WTC11 (cell line): Measurements from ENCODE around the gene FRYL. TPM values are rescaled to one million over a fixed set of nuclear protein-coding genes. Genes with fewer than 3 reads are reported as not detected.

Source experiments
- ATAC-seq: fragments of 200-7000 bp; cut with Tn5 transposase; 2 replicates; pipeline ENCODE4 v1.10.0; 2021; ENCODE audit warnings: mild to moderate bottlenecking, moderate library complexity
- CTCF ChIA-PET: fragments of 300-600 bp; sonication (Branson Sonifier 250); formaldehyde crosslinking; loops from one replicate; lab custom pipeline; 2021; ENCODE audit warnings: antibody characterized with exemption; lab: Charles Lee
- POLR2A ChIA-PET: fragments of 350-600 bp; sonication (Branson Sonifier 250); formaldehyde crosslinking; loops from one replicate; lab custom pipeline; 2021; ENCODE audit warnings: antibody characterized with exemption; lab: Charles Lee
- DNase-seq: peaks from one replicate; pipeline ENCODE4 v3.0.0; 2021; ENCODE audit warnings: low spot score
- H3K27ac Mint-ChIP-seq: 2 replicates; pipeline ENCODE4 v1.8.0; 2021; ENCODE audit warnings: mixed read lengths
- H3K27me3 Mint-ChIP-seq: 2 replicates; pipeline ENCODE4 v1.8.0; 2021; ENCODE audit warnings: low read depth, mild to moderate bottlenecking, moderate library complexity, mixed read lengths
- H3K36me3 Mint-ChIP-seq: 2 replicates; pipeline ENCODE4 v1.8.0; 2021; ENCODE audit warnings: mixed read lengths
- H3K4me1 Mint-ChIP-seq: 2 replicates; pipeline ENCODE4 v1.8.0; 2022; ENCODE audit warnings: mixed read lengths
- H3K4me3 Mint-ChIP-seq: 2 replicates; pipeline ENCODE4 v1.8.0; 2021; ENCODE audit warnings: mild to moderate bottlenecking, moderate library complexity, mixed read lengths
- H3K9me3 Mint-ChIP-seq: 2 replicates; pipeline ENCODE4 v1.8.0; 2021; ENCODE audit warnings: mixed read lengths
- ELF4 ChIP-seq: sonication (generic); formaldehyde crosslinking; IDR thresholded peaks from 2 replicates; pipeline ENCODE4 v1.8.1; 2022; ENCODE audit warnings: low read depth, mild to moderate bottlenecking, moderate library complexity, missing genetic modification reagents
- GABPB1 ChIP-seq: sonication (generic); formaldehyde crosslinking; IDR thresholded peaks from 2 replicates; pipeline ENCODE4 v1.8.1; 2023; ENCODE audit warnings: mild to moderate bottlenecking, missing genetic modification reagents
- IRF2 ChIP-seq: sonication (generic); formaldehyde crosslinking; IDR thresholded peaks from 2 replicates; pipeline ENCODE4 v1.8.0; 2022; ENCODE audit warnings: low read depth, missing genetic modification reagents, borderline replicate concordance
- JAZF1 ChIP-seq: fragments of 250-450 bp; sonication (Bioruptor Pico); IDR thresholded peaks from 2 replicates; pipeline ENCODE4 v1.9.0; 2021; ENCODE audit warnings: moderate library complexity, mild to moderate bottlenecking, inconsistent platforms
- NFATC4 ChIP-seq: fragments of 250-450 bp; sonication (Bioruptor Pico); IDR thresholded peaks from 2 replicates; pipeline ENCODE4 v1.9.0; 2021; ENCODE audit warnings: mild to moderate bottlenecking
- NR1H2 ChIP-seq: sonication (generic); formaldehyde crosslinking; IDR thresholded peaks from 2 replicates; pipeline ENCODE4 v1.9.0; 2021; ENCODE audit warnings: mild to moderate bottlenecking, moderate library complexity, missing genetic modification reagents
- NR3C1 ChIP-seq: sonication (generic); formaldehyde crosslinking; conservative IDR thresholded peaks from 2 replicates; pipeline ENCODE4 v1.8.1; 2023; ENCODE audit warnings: low read depth, mild to moderate bottlenecking, missing genetic modification reagents
- SMAD3 ChIP-seq: sonication (generic); formaldehyde crosslinking; IDR thresholded peaks from 2 replicates; pipeline ENCODE4 v1.8.0; 2022; ENCODE audit warnings: missing genetic modification reagents, mild to moderate bottlenecking, borderline replicate concordance
- SOX15 ChIP-seq: fragments of 250-450 bp; sonication (Bioruptor Pico); IDR thresholded peaks from 2 replicates; pipeline ENCODE4 v1.9.0; 2021; ENCODE audit warnings: mild to moderate bottlenecking
- TCF7 ChIP-seq: sonication (generic); formaldehyde crosslinking; IDR thresholded peaks from 2 replicates; pipeline ENCODE4 v1.8.0; 2022; ENCODE audit warnings: mild to moderate bottlenecking, low read depth, missing genetic modification reagents, moderate library complexity
- TP53 ChIP-seq: sonication (generic); formaldehyde crosslinking; IDR thresholded peaks from 2 replicates; pipeline ENCODE4 v1.8.1; 2023; ENCODE audit warnings: mild to moderate bottlenecking, missing genetic modification reagents
- ZNF219 ChIP-seq: sonication (generic); formaldehyde crosslinking; IDR thresholded peaks from 2 replicates; pipeline ENCODE4 v1.8.0; 2023; ENCODE audit warnings: missing genetic modification reagents, mild to moderate bottlenecking, borderline replicate concordance
- total RNA-seq: library from RNA; stranded (reverse); gene quantifications from 3 replicates; pipeline ENCODE4 v1.2.3, GENCODE V29; 2021
- TF ChIP-seq, protein P1 (sequence below): fragments of 250-450 bp; sonication (Bioruptor Pico); IDR thresholded peaks from 2 replicates; pipeline ENCODE4 v1.8.0; 2021; ENCODE audit warnings: mild to moderate bottlenecking
- TF ChIP-seq, protein P2 (sequence below): sonication (generic); formaldehyde crosslinking; IDR thresholded peaks from 2 replicates; pipeline ENCODE4 v1.8.0; 2022; ENCODE audit warnings: missing genetic modification reagents
- TF ChIP-seq, protein P3 (sequence below): sonication (generic); formaldehyde crosslinking; IDR thresholded peaks from 2 replicates; pipeline ENCODE4 v1.8.0; 2023; ENCODE audit warnings: mild to moderate bottlenecking, missing genetic modification reagents
- TF ChIP-seq, protein P4 (sequence below): sonication (generic); formaldehyde crosslinking; IDR thresholded peaks from 2 replicates; pipeline ENCODE4 v1.8.1; 2023; ENCODE audit warnings: mild to moderate bottlenecking, missing genetic modification reagents, moderate library complexity
- TF ChIP-seq, protein P5 (sequence below): fragments of 250-450 bp; sonication (Bioruptor Pico); IDR thresholded peaks from 2 replicates; pipeline ENCODE4 v1.9.0; 2021; ENCODE audit warnings: moderate library complexity, mild to moderate bottlenecking, inconsistent platforms, borderline replicate concordance
- TF ChIP-seq, protein P6 (sequence below): sonication (generic); formaldehyde crosslinking; IDR thresholded peaks from 2 replicates; pipeline ENCODE4 v1.8.1; 2022; ENCODE audit warnings: low read depth, missing genetic modification reagents, borderline replicate concordance
- TF ChIP-seq, protein P7 (sequence below): sonication (generic); formaldehyde crosslinking; IDR thresholded peaks from 2 replicates; pipeline ENCODE4 v1.8.0; 2022; ENCODE audit warnings: mild to moderate bottlenecking, missing genetic modification reagents

Gene FRYL
- total RNA-seq, 1 experiment from 2014 or later: 38.7 TPM

DNA sequence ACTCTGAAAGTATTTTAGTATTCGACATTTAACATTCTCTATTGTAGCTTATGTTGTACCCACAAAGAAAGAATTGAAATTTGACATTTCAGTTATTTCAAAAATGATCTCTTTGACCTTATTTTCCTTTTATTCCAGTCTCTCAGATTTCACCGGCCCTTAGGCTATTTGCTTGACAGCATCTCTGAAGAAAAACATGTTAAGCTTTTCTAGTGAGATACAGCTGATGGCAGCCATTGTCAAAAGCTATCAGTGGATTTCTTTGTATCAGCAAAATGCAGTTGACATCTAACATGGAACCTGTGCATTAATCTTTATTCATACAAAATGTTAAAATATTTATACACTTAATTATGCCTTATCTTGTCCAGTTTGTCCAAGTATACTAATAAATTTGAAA, 273.4 kb downstream of the FRYL start (continued):
- TF ChIP-seq NFATC4 (CRISPR knock-in tag) (no peak), IRF2 (no peak), NR1H2 (CRISPR knock-in tag) (no peak), ZNF219 (CRISPR knock-in tag) (no peak), JAZF1 (no peak), SOX15 (no peak)
- TF ChIP-seq, protein P1, sequence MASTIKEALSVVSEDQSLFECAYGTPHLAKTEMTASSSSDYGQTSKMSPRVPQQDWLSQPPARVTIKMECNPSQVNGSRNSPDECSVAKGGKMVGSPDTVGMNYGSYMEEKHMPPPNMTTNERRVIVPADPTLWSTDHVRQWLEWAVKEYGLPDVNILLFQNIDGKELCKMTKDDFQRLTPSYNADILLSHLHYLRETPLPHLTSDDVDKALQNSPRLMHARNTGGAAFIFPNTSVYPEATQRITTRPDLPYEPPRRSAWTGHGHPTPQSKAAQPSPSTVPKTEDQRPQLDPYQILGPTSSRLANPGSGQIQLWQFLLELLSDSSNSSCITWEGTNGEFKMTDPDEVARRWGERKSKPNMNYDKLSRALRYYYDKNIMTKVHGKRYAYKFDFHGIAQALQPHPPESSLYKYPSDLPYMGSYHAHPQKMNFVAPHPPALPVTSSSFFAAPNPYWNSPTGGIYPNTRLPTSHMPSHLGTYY (CRISPR knock-in tag): no peak
- TF ChIP-seq, protein P2, sequence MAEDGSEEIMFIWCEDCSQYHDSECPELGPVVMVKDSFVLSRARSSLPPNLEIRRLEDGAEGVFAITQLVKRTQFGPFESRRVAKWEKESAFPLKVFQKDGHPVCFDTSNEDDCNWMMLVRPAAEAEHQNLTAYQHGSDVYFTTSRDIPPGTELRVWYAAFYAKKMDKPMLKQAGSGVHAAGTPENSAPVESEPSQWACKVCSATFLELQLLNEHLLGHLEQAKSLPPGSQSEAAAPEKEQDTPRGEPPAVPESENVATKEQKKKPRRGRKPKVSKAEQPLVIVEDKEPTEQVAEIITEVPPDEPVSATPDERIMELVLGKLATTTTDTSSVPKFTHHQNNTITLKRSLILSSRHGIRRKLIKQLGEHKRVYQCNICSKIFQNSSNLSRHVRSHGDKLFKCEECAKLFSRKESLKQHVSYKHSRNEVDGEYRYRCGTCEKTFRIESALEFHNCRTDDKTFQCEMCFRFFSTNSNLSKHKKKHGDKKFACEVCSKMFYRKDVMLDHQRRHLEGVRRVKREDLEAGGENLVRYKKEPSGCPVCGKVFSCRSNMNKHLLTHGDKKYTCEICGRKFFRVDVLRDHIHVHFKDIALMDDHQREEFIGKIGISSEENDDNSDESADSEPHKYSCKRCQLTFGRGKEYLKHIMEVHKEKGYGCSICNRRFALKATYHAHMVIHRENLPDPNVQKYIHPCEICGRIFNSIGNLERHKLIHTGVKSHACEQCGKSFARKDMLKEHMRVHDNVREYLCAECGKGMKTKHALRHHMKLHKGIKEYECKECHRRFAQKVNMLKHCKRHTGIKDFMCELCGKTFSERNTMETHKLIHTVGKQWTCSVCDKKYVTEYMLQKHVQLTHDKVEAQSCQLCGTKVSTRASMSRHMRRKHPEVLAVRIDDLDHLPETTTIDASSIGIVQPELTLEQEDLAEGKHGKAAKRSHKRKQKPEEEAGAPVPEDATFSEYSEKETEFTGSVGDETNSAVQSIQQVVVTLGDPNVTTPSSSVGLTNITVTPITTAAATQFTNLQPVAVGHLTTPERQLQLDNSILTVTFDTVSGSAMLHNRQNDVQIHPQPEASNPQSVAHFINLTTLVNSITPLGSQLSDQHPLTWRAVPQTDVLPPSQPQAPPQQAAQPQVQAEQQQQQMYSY (CRISPR knock-in tag): no peak
- TF ChIP-seq, protein P3, sequence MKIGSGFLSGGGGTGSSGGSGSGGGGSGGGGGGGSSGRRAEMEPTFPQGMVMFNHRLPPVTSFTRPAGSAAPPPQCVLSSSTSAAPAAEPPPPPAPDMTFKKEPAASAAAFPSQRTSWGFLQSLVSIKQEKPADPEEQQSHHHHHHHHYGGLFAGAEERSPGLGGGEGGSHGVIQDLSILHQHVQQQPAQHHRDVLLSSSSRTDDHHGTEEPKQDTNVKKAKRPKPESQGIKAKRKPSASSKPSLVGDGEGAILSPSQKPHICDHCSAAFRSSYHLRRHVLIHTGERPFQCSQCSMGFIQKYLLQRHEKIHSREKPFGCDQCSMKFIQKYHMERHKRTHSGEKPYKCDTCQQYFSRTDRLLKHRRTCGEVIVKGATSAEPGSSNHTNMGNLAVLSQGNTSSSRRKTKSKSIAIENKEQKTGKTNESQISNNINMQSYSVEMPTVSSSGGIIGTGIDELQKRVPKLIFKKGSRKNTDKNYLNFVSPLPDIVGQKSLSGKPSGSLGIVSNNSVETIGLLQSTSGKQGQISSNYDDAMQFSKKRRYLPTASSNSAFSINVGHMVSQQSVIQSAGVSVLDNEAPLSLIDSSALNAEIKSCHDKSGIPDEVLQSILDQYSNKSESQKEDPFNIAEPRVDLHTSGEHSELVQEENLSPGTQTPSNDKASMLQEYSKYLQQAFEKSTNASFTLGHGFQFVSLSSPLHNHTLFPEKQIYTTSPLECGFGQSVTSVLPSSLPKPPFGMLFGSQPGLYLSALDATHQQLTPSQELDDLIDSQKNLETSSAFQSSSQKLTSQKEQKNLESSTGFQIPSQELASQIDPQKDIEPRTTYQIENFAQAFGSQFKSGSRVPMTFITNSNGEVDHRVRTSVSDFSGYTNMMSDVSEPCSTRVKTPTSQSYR: no peak
- TF ChIP-seq, protein P4, sequence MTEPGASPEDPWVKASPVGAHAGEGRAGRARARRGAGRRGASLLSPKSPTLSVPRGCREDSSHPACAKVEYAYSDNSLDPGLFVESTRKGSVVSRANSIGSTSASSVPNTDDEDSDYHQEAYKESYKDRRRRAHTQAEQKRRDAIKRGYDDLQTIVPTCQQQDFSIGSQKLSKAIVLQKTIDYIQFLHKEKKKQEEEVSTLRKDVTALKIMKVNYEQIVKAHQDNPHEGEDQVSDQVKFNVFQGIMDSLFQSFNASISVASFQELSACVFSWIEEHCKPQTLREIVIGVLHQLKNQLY: no peak
- TF ChIP-seq, protein P5, sequence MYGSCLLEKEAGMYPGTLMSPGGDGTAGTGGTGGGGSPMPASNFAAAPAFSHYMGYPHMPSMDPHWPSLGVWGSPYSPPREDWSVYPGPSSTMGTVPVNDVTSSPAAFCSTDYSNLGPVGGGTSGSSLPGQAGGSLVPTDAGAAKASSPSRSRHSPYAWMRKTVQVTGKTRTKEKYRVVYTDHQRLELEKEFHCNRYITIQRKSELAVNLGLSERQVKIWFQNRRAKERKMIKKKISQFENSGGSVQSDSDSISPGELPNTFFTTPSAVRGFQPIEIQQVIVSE (CRISPR knock-in tag): no peak
- TF ChIP-seq, protein P6, sequence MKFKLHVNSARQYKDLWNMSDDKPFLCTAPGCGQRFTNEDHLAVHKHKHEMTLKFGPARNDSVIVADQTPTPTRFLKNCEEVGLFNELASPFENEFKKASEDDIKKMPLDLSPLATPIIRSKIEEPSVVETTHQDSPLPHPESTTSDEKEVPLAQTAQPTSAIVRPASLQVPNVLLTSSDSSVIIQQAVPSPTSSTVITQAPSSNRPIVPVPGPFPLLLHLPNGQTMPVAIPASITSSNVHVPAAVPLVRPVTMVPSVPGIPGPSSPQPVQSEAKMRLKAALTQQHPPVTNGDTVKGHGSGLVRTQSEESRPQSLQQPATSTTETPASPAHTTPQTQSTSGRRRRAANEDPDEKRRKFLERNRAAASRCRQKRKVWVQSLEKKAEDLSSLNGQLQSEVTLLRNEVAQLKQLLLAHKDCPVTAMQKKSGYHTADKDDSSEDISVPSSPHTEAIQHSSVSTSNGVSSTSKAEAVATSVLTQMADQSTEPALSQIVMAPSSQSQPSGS (CRISPR knock-in tag): no peak

DNA sequence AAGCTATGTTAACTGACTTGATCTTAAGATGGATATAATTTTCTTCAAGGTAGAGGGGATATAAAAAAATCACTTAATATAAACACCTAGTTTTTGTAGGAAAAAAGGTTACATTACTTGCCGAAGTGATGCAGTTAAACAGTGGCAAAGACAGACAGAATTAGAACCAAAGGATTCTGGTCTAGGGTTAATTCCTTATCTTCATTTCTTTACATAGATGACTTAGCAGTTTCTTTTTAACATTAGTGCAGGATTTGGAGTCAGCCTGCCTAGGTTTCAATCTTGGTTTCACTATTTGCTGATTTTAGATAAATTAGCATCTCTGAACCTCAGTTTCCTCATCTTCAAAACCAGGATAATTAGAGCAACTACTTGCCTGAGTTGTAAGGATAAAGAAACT, 275.7 kb downstream of the FRYL start:
- Mint-ChIP-seq H3K27me3 (no peaks in the 10 kb centered on the region), H3K4me1 (peaks cover 14% of the 10 kb centered on the region), H3K36me3 (peaks cover 17% of the 10 kb centered on the region), H3K4me3 (no peak overlapping the region), H3K9me3 (no peaks in the 10 kb centered on the region), H3K27ac (no peak overlapping the region)
- CTCF ChIA-PET: no interaction called here
- DNase-seq (no peak), ATAC-seq (no peak)
- POLR2A ChIA-PET: no interaction called here
- TF ChIP-seq NR3C1 (CRISPR knock-in tag): no peak

DNA sequence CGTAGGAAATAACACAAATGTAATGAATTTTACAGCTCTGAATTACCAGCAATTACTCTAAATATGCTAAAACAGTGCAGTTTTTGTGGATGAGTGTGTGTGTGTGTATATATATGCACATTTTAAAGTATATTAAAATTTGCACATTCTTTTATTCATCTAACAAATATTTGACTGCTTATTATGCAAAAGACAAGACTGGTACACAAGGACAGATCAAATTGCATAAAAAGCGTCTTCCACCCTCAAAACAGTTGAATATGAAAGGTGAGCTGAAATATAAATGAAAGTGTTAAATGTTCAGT, 276.1 kb downstream of the FRYL start:
- Mint-ChIP-seq H3K4me1 (peaks cover 18% of the 10 kb centered on the region), H3K36me3 (peaks cover 17% of the 10 kb centered on the region), H3K27me3 (no peaks in the 10 kb centered on the region), H3K4me3 (no peak overlapping the region), H3K27ac (no peak overlapping the region), H3K9me3 (no peaks in the 10 kb centered on the region)
- POLR2A ChIA-PET: no interaction called here
- CTCF ChIA-PET: no interaction called here
- ATAC-seq (no peak), DNase-seq (no peak)
- no peak for TF ChIP-seq TCF7 (CRISPR knock-in tag)
- no peak for TF ChIP-seq SOX15
- TF ChIP-seq ELF4 (CRISPR knock-in tag): no peak
- TF ChIP-seq, protein P2 (CRISPR knock-in tag): no peak
- no peak for TF ChIP-seq SMAD3 (CRISPR knock-in tag)
- TF ChIP-seq GABPB1 (CRISPR knock-in tag): no peak
- TF ChIP-seq, protein P7, sequence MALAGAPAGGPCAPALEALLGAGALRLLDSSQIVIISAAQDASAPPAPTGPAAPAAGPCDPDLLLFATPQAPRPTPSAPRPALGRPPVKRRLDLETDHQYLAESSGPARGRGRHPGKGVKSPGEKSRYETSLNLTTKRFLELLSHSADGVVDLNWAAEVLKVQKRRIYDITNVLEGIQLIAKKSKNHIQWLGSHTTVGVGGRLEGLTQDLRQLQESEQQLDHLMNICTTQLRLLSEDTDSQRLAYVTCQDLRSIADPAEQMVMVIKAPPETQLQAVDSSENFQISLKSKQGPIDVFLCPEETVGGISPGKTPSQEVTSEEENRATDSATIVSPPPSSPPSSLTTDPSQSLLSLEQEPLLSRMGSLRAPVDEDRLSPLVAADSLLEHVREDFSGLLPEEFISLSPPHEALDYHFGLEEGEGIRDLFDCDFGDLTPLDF (CRISPR knock-in tag): no peak
- TF ChIP-seq TP53 (CRISPR knock-in tag): no peak
